ENCODE data around the gene NPEPPS.
"Not testable (repeated sequence)": the region's sequence is repeated elsewhere in the genome, so short reads cannot be mapped to it uniquely, and the experiment has no call there.

NPEPPS gene, protein sequence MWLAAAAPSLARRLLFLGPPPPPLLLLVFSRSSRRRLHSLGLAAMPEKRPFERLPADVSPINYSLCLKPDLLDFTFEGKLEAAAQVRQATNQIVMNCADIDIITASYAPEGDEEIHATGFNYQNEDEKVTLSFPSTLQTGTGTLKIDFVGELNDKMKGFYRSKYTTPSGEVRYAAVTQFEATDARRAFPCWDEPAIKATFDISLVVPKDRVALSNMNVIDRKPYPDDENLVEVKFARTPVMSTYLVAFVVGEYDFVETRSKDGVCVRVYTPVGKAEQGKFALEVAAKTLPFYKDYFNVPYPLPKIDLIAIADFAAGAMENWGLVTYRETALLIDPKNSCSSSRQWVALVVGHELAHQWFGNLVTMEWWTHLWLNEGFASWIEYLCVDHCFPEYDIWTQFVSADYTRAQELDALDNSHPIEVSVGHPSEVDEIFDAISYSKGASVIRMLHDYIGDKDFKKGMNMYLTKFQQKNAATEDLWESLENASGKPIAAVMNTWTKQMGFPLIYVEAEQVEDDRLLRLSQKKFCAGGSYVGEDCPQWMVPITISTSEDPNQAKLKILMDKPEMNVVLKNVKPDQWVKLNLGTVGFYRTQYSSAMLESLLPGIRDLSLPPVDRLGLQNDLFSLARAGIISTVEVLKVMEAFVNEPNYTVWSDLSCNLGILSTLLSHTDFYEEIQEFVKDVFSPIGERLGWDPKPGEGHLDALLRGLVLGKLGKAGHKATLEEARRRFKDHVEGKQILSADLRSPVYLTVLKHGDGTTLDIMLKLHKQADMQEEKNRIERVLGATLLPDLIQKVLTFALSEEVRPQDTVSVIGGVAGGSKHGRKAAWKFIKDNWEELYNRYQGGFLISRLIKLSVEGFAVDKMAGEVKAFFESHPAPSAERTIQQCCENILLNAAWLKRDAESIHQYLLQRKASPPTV

DNA sequence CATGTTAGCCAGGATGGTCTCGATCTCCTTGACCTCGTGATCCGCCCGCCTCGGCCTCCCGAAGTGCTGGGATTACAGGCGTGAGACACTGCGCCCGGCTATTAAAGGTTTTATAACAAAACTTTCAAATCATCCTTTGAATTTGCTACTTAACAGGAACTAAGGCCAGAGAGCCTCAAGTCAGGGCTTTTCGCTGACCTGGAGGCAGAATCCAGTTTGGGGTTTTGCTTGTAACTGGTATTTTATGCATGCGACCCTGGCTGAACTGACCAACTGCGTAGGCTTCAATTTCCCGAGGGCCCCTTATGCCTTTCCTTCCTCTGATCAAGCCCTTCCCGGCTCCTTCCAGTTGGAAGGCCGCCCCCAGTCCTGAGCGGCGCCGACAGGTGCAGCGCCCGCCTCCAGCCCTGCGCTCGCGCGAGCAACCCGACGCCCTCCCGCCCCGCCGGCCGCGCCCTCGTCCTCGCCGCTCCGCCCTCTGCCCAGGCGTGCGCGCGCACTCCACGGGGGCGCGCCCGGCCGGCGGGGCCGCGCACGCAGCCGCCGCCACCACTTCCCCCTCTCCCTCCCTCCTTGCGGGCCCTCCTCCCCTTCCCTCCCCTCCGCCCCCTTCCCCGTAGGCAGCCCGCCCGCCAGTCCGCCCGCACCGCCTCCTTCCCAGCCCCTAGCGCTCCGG lies at the start of gene NPEPPS:
NPEPPS (plus strand) TSS at position 552 of the 676 bp plus-strand sequence. CDS start 193 bp downstream, outside the sequence.
- DNase-seq: peak; percentile 83

DNA sequence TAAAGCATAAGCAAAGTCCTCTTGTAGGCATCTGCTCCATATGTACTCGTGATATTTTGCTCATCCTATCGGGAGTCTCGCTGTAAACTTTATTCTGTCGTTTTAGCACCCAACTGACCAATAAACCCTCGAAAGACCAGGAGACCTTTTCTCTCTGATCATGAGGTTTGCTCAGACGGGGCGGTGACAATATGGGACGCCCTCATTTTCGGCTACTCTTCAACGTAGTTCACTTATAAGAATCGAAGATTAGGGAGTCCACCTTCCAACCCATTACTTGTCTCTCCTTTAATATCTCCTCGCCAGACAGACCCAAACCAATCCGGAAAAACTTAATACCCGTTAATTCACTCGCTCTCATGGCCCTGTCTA lies 39.1 kb upstream of the NPEPPS start:
- not testable (repeated sequence) for DNase-seq

DNA sequence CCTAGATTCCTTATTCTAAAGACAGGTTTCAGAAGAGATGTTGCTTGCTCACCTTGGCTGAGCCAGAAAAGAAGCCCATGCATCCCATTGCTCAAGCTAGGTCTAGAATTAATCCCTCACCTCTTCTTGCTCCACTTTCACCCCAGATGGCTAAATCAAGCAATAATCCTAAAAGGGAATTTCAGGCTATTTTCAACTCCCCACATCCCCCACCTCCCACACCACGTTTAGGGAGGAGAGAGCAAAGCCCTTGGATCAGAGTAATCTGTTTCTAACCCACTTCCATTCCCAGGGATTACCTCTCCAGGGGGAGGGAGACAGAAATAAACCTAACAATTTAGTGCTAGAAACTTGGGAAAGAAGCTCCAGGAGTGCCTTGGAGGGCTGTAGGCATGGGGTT lies 31.8 kb upstream of the NPEPPS start:
- DNase-seq: not testable (repeated sequence)

DNA sequence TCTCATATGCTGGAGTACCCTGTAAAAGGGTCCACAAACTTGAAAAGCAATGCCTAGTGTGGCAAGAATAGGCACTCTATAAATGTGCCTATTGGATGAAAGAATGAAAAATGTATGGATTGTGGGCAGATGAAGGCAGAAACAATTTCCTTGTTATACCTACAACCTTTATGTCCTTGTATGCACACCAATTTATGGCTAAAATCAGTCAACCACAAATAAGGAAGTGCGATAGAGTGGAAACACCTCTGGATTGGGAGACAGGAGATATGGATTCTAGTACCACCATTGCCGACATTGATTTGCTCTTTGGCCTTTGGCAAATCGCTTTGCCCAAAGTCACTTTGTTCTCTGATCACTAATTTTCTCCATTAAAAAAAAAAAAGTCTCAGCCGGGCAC lies 31.4 kb upstream of the NPEPPS start:
- not testable (repeated sequence) for DNase-seq

DNA sequence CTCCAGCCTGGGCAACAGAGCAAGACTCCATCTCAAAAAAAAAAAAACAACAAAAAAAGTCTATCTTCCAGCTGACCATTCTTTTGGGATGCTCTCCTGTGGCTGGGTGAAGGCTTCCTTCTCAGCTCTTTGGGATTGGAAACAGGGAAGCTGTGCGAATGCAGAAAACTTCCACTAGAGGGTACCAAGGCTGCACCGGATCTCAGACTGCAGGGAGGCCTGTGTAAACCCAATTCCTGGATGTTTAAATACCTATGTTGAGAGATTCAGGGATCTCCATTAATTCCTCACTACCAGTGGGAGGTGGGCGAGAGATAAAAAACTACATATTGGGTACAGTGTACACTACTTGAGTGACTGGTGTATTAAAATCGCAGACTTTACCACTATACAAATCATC lies 30.3 kb upstream of the NPEPPS start:
- peak; percentile 21 for DNase-seq

DNA sequence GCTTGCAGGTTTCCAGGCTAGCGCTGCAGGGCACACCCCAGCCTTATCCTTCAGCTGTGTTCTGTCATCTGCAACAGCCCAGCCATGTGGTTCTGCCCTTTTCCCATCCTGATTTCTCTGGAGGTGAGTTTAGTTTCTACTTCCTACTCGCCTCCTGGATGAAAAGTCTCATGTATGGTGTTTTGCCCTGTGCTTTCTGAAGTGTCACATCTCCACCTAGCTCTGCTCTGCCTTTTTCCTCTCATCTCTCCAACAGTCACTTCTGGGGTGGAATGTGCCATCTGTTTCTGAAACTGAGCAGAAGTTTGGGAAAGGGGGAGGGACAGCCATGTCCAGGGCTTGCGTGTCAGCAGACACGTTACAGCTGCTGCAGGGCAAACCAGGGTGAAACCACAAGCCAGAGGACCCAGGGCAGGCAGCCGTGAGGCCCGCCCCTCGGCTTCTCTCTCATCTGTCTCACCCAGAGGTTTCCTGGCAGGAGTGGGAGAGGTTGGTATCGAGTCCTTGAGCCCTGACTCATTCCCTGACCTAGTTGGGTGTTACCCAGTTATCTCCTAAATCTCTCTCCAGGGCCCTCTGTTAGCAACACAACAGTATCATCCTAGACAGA lies 28.7 kb upstream of the NPEPPS start:
- DNase-seq: not testable (repeated sequence)

DNA sequence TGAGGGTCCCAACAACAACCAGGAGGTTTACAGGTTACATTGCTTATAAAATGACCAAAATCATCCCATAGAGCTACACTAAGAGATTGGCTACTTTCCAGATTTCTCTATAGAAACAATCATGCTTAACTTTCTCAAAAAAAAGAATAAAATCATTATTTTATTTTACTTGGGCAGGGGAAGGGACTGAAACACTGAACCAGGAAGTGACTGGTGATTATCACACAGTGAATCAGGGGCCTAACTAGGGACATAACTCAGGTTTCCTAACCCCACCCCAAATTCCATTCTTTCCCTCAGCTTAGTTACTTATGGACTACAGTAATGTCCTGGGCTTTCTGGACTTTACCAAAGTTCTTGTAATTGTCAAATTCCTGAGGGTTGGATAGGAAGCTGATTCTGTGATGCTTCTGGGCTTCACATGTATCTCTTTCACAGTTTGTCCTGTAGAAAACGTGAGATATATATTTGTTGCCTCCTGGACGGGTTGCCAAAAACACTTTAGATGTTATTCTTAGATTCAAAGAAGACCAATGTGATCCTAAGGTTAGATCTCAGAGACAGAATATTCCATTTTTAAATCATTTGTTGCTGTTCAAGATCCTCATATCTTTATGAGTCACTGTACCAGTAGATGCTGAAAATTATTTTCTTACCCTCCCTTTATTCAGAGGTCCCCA lies 28.0 kb upstream of the NPEPPS start:
- DNase-seq: peak; percentile 14

DNA sequence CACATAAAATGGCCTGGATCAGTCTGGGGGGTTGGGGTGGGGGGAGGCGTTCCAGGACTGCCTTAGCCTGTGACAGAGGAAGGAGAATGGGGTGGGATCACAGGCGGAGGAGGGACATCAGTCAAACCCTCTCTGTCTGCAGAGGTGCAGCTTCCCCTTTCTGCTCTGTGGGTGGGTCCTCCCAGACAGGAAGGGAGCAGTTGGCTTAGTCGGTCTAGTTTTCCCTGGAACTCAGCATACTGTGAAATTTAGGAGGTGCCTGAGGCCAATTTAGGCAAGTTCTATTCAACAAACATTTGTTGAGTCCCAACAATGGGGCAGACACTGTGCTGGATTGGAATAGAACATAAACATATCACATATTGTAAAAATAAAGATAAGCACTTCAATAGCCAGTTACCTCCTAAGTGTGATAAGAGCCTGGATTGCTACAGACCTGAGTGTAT lies 19.2 kb upstream of the NPEPPS start:
- DNase-seq: peak; percentile 28

DNA sequence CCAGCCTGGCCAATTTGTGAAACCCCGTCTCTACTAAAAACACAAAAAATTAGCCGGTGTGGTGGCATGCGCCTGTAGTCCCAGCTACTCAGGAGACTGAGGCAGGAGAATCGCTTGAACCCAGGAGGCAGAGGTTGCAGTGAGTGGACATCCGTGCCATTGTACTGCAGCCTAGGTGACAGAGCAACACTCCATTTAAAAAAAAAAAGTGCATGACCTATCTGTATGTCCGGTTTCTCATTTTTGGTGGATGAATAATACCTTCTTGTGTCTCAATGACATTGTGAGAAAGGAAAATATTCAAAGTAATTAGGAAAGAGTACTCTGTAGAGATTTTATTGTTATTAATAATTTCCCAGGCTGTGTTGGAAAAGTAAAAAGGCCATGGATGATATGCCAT lies 17.6 kb upstream of the NPEPPS start:
- DNase-seq: not testable (repeated sequence)

DNA sequence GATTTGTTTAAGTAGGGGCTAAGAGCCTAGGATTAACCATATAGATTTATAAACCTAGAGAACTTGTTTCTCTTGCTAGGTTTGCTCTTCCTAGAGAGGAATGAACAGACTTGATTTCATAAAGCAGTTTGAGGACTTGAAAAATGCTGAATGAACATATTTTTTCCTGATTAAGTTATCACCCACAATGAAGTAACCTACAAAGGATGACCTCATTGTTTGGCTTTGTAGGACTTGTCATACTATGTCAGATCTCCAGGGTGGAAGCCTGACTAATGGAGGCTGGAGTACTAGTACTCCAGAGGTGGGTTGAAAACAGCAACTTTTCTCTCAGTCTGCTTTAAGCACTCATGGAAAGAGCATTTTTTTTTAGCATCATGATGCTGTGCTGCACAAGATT lies 12.0 kb upstream of the NPEPPS start:
- DNase-seq: peak; percentile 7

DNA sequence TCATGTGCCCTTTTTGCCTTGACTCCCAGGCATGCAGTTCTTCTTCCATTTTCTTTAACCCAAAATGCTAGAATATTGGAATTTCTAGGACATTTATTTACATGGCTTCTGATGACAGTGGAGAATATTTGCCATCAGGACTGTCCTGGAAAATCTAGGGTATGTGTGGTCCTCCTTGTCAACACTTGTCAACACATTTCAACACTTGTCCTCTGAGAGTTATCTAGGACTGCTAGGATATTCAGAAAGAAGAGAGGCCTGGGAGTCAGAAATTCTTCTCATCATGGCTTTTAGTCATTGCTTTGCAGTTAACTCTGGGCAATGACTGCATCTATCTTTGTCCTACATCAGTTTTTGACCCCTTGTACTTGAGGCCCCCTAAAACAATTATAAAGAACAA lies 11.5 kb upstream of the NPEPPS start:
- not testable (repeated sequence) for DNase-seq

DNA sequence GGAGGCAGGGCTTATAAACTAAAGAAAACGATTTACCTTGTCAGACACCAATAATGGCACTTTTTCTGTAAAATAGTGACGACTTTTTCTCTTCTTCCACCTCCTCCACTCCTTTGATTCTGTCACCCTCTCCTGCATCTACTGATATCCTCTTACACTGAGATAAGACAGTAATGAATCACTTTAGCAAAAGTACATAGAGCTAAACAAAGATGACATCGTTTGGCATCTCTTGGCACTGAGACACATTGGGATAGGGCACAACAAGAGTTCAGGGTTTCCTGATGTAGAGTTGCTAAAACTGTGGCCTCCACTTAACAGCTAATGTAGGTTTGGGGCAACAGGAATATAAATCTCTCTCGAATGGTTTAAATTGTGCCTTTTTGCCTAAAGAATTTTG lies 10.6 kb upstream of the NPEPPS start:
- DNase-seq: not testable (repeated sequence)

DNA sequence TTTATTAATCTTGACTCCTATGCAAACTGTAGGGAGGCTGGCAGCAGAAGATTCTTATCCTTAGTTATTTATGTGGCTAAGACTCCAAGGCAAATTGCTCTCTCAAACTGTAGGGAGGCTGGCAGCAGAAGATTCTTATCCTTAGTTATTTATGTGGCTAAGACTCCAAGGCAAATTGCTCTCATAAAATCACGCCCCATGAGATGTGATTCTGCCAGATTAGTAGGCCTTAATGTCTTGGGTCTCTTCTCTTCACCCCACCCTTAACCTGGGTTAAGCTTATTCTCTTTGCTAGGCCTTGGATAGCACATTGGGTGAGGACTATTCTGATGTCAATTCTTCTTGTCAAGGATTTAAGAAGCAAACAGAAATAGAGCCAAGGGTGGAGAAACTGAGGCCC lies 9.5 kb upstream of the NPEPPS start:
- DNase-seq: not testable (repeated sequence)

DNA sequence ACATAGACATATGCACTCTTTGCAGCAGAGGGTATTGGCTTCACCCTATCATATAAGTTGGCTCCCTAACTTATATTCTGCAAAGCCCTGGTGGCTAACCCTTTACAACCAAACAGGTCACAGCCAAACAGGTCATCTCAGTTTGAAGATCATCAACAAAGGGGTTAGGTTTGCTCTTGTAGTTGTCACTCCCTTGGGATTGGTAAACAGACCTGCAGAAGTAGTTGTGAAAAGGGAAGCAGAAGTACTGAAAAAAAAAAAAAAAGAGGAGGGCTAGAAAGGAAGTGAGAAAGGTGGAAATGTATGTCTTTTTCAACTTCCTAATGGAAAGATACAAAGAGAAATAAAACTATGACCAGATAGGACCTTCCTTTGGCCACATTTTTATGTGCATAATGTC lies 8.6 kb upstream of the NPEPPS start:
- not testable (repeated sequence) for DNase-seq

DNA sequence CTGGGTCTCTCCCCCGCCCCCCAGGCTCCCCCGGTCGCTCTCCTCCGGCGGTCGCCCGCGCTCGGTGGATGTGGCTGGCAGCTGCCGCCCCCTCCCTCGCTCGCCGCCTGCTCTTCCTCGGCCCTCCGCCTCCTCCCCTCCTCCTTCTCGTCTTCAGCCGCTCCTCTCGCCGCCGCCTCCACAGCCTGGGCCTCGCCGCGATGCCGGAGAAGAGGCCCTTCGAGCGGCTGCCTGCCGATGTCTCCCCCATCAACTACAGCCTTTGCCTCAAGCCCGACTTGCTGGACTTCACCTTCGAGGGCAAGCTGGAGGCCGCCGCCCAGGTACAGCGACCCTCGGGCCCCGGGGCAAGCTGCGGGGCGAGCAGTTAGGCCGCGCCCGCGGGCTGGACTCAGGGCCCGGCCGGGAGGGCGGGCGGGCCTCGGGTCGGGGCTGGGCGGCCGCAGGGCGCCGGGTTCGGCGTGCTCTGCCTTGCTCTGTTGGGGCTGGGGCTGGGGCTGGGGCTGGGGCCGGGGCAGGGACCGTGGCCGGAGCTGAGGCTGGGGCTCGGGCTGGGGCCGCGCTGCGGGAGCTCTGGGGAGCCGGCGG lies 419 bp downstream of the NPEPPS start:
- DNase-seq: peak; percentile 9

DNA sequence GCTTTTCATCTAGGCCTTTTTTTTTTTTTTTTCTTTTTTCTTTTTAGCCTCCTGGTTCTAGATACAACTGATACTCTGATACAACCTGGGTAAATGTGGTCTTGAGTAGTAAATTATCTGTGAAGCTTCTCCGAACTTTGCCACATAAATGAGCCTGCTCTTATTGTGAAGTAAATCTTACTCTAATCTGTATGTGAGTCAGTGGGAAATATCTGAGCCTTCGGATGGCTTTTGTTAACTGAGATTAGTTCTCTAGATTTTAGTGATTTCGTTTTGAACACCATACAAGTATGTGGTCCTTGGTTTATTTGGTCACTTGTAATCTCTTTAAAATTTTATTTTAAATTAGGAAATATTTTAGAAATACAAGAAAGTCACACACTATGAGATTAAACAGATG lies 8.2 kb downstream of the NPEPPS start:
- not testable (repeated sequence) for DNase-seq

DNA sequence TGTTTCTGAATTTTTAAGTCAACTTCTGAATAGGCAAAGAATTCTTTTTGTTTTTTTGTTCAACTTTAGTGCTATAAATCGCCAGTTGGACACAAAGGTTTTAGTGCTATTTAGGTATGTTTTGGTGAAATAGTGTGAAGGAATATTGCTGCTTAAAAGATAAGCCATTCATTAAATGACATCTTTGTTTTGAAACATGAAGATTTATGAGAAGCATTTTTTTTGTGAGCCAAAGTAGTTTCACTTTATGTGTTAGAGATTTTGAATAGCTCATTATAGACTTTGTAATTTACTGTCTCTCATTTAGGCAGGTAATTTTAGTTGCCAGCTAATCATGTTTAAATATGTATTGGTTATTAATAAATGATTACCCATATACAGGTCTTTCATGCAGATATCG lies 10.8 kb downstream of the NPEPPS start:
- not testable (repeated sequence) for DNase-seq

DNA sequence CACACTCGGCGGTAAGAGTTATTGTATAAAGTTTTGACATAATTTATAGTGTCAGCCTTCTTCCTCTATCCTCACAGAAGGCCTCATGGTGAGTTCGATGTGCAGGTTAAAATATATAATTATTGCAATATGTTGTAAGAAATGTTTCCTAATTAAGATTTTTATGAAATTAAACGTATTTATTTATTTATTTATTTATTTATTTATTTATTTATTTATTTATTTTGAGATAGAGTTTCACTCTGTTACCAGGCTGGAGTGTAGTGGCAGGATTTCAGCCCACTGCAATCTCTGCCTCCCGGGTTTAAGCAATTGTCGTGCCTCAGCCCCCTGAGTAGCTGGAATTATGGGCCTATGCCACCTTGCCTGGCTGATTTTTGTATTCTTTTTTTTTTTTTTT lies 13.4 kb downstream of the NPEPPS start:
- not testable (repeated sequence) for DNase-seq

DNA sequence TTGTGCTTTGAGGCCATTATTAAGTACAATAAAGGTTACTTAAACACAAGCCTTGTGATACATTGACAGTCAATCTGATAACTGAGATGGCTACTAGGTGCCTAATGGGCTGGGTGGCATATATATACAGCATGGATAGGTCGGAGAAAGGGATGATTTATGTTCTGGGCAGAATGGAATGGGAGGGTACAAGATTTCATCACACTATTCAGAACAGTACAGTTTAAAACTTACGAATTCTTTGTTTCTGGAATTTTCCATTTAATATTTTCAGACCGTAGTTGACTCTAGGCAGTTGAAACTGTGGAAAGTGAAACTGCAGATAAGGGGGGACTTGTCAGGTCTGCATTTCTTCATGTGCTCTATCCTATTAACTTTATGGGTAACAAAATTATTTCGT lies 23.8 kb downstream of the NPEPPS start:
- not testable (repeated sequence) for DNase-seq

DNA sequence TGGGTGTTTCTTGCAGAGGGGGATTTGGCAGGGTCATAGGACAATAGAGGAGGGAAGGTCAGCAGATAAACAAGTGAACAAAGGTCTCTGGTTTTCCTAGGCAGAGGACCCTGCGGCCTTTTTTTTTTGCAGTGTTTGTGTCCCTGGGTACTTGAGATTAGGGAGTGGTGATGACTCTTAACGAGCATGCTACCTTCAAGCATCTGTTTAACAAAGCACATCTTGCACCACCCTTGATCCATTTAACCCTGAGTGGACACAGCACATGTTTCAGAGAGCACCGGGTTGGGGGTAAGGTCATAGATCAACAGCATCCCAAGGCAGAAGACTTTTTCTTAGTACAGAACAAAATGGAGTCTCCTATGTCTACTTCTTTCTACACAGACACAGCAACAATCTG lies 25.2 kb downstream of the NPEPPS start:
- DNase-seq: not testable (repeated sequence)

DNA sequence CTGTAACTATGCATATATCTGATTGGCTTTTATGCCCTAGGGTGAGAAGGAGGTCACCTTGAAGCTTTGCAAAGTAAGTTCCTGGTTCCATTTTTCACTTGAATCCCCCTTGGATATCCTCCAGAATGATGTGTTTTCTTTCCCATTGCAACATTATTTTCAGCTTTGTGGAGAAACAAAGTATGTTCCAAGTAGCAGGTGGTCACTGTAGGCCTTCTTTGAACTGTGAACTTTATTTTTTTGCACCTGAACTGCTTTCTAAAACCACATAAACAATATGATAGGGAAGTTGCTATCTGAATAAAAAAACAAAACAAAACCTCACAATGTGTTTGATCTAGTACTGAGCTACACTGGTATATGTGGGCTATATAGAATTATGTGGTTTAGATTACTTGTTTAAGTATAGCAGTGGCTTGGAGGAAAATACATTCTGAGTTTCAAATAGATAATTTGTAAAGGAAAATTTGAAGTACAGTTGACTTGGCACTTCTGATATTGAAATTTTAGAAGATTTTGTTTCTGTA lies 29.7 kb downstream of the NPEPPS start:
- not testable (repeated sequence) for DNase-seq
